SK-N-MC (cell line): Measurements from ENCODE around the gene TSPAN4.
A peak's percentile ranks its signal among the peaks of the same experiment; 100 is the strongest.

Experiments
- EZH2 ChIP-seq: fragments of 200-600 bp; sonication (generic); IDR thresholded peaks from one replicate; pipeline ENCODE4 v1.6.1; 2017; ENCODE audit warnings: antibody characterized with exemption
- POLR2AphosphoS5 ChIP-seq: IDR thresholded peaks from 2 replicates; pipeline ENCODE4 v1.6.1; 2012; ENCODE audit warnings: mild to moderate bottlenecking, low read depth, low read length, borderline replicate concordance

DNA sequence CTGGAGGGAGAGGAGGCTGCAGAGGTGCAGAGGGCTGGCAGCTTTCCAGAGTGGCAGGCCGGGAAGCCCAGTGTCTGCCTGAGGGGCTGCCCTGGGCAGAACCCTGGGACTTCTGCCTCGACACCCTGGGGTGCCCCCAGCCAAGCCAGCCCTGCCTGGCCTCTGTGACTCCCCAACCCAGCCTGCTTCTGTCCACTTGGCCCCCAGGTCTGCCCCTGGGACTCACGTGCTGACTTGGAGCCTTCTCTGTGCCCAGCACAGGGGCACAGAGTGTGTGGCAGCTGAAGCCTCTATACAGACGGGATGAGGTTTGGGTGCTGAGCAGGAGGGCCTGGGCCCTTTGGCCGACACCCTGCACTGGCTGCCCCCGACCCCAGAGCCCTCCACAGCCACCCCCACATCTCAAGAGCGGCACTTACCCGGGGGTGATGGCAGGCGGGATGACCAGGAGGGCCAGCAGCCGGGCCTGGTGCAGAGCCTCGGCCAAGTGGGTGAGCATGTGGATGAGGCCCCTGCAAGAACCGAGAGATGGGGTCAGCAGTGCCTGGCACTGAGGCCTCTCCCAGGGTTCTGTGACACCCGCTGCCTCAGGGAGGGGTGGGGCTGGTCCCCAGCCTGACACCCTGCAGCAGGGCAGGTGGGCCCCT is 50.5 kb downstream of the TSPAN4 start:
- TF ChIP-seq EZH2 (no peak), POLR2AphosphoS5 (peak; percentile 35; the same call in 1 of the 2 replicates)
